ENCODE results near the gene FAM47B. TPM values are rescaled to one million over a fixed set of nuclear protein-coding genes. Genes with fewer than 3 reads are reported as not detected.

The FAM47B gene
- total RNA-seq, 1 experiment from 2014 or later = not detected

- H3K4me1 Mint-ChIP-seq = no peaks in the 10 kb centered on the region
- TF ChIP-seq, protein P1, sequence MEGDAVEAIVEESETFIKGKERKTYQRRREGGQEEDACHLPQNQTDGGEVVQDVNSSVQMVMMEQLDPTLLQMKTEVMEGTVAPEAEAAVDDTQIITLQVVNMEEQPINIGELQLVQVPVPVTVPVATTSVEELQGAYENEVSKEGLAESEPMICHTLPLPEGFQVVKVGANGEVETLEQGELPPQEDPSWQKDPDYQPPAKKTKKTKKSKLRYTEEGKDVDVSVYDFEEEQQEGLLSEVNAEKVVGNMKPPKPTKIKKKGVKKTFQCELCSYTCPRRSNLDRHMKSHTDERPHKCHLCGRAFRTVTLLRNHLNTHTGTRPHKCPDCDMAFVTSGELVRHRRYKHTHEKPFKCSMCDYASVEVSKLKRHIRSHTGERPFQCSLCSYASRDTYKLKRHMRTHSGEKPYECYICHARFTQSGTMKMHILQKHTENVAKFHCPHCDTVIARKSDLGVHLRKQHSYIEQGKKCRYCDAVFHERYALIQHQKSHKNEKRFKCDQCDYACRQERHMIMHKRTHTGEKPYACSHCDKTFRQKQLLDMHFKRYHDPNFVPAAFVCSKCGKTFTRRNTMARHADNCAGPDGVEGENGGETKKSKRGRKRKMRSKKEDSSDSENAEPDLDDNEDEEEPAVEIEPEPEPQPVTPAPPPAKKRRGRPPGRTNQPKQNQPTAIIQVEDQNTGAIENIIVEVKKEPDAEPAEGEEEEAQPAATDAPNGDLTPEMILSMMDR (conservative IDR thresholded peaks at IDR 0.05) = no peak
Measured at GRCh38 chrX:34943235-34943634, 639 bp downstream of the FAM47B start.

More at GRCh38 chrX:34943235-34943634, 639 bp downstream of the FAM47B start:
- H3K18ac ChIP-seq (ENCODE audit: insufficient read length, low read depth, low read length) = no peak overlapping the region
- H2BK5ac ChIP-seq (ENCODE audit: insufficient read length, low read length) = no peak overlapping the region
- peaks cover 52 to 58% of the 10 kb centered on the region in 2 experiments for H3K9me3 Mint-ChIP-seq
- peaks cover 2% of the 10 kb centered on the region; the same call in 1 of the 2 replicates for H3K27me3 Mint-ChIP-seq (ENCODE audit: low read depth)
- H2AFZ ChIP-seq (ENCODE audit: low read length) = no peak overlapping the region
- no peak overlapping the region for H3K4me3 Mint-ChIP-seq
- H3K23me2 ChIP-seq (ENCODE audit: insufficient read length, low read depth, low read length, poor library complexity, severe bottlenecking) = no peaks in the 10 kb centered on the region
- no peaks in the 10 kb centered on the region for H3K9me3 ChIP-seq (ENCODE audit: control insufficient read depth, low read depth, low read length)
- H3K9ac ChIP-seq (ENCODE audit: extremely low read depth, insufficient read length, low read length) = no peak overlapping the region
- H4K20me1 ChIP-seq (ENCODE audit: control insufficient read depth, insufficient read depth, insufficient read length) = no peaks in the 10 kb centered on the region
- no peak overlapping the region for H2BK12ac ChIP-seq (ENCODE audit: insufficient read length, low read depth, low read length)
- H2AK5ac ChIP-seq (ENCODE audit: insufficient read length, low read length) = no peak overlapping the region
- H2BK20ac ChIP-seq (ENCODE audit: low read depth, low read length, poor library complexity, severe bottlenecking) = no peak overlapping the region
- no peak overlapping the region for H3K4ac ChIP-seq (ENCODE audit: low read depth, low read length)
- H3K4me1 ChIP-seq (ENCODE audit: insufficient read depth, low read length) = no peaks in the 10 kb centered on the region
- H3K4me2 ChIP-seq (ENCODE audit: insufficient read depth, insufficient read length, low read length) = no peak overlapping the region
- no peak overlapping the region for H4K8ac ChIP-seq (replicated peaks; ENCODE audit: insufficient read length, low read depth, low read length)
- no peaks in the 10 kb centered on the region for H3K27me3 ChIP-seq (ENCODE audit: insufficient read depth, low read length)
- H4K5ac ChIP-seq (ENCODE audit: insufficient read length, low read depth, low read length) = no peak overlapping the region
- H3K14ac ChIP-seq (ENCODE audit: insufficient read depth, low read length) = no peak overlapping the region
- peaks cover 0 to 19% (median 0%) of the 10 kb centered on the region in 3 experiments; a peak in 4 of 7 replicates for H3K36me3 Mint-ChIP-seq (ENCODE audit: insufficient read depth in 1 of 3, low read depth in 3 of 3)
- H2BK15ac ChIP-seq (ENCODE audit: low read depth, low read length) = no peak overlapping the region
- no peak overlapping the region for H3K27ac Mint-ChIP-seq
- H3K27ac ChIP-seq (ENCODE audit: insufficient read length, low read depth, low read length) = no peak overlapping the region
- H2BK120ac ChIP-seq (ENCODE audit: low read depth, low read length, poor library complexity, severe bottlenecking) = no peak overlapping the region
- H3K79me1 ChIP-seq (ENCODE audit: insufficient read depth, low read depth, low read length, poor library complexity, severe bottlenecking) = no peaks in the 10 kb centered on the region
- H3K23ac ChIP-seq (ENCODE audit: insufficient read length, low read depth, low read length) = no peak overlapping the region
- H3T11ph ChIP-seq (ENCODE audit: low read length) = no peak overlapping the region
- no CpG with 5 or more reads among the region's 24 CpGs for WGBS (ENCODE audit: extremely low coverage, insufficient read length, low lambda C conversion rate)
- no peak overlapping the region for H3K56ac ChIP-seq (ENCODE audit: insufficient read length, low read depth, low read length)
- no peak for DNase-seq
- no peaks in the 10 kb centered on the region for H3K79me2 ChIP-seq (ENCODE audit: insufficient read depth, low read length)
- no peak overlapping the region for H4K91ac ChIP-seq (ENCODE audit: insufficient read length, low read depth, low read length)
